Psoas muscle (tissue), 8 donors: Measurements from ENCODE around the gene ZMAT5. TPM values are rescaled to one million over a fixed set of nuclear protein-coding genes. Genes with fewer than 3 reads are reported as not detected.
A peak's percentile ranks its signal among the peaks of the same experiment; 100 is the strongest.

ENCODE experiments used
- ATAC-seq, 4 donors: fragments of 200-7000 bp; cut with Tn5 transposase; one replicate each; pipeline ENCODE4 v1.9.1; 2020; ENCODE audit warnings: moderate library complexity in 3 of 4, mild to moderate bottlenecking in 2 of 4
- DNase-seq, 2 donors: peaks; one replicate each; pipeline ENCODE4 v3.0.0-alpha.2; 2020
- H3K27ac ChIP-seq: fragments of 200-600 bp; one replicate; pipeline ENCODE4 v1.8.0; 2022
- H3K27me3 ChIP-seq, 3 donors: fragments of 200-600 bp in 1 of 3; one replicate each; pipeline versions ENCODE4 v1.6.1 to v1.8.0; 2013 to 2022; ENCODE audit warnings: low read length in 2 of 3, mild to moderate bottlenecking in 2 of 3, moderate library complexity in 1 of 3; ENCODE audit not compliant: insufficient read depth in 3 of 3
- H3K36me3 ChIP-seq, 2 donors: fragments of 200-600 bp in 1 of 2; one replicate each; pipeline versions ENCODE4 v1.6.1 to v1.8.0; 2013 to 2022; ENCODE audit warnings: low read depth in 1 of 2, mild to moderate bottlenecking in 1 of 2, moderate library complexity in 1 of 2; ENCODE audit not compliant: insufficient read depth in 1 of 2
- H3K4me1 ChIP-seq: fragments of 200-600 bp; one replicate; pipeline ENCODE4 v1.8.0; 2022
- H3K4me3 ChIP-seq: fragments of 200-600 bp; one replicate; pipeline ENCODE4 v1.8.0; 2022; ENCODE audit warnings: mild to moderate bottlenecking
- H3K9me3 ChIP-seq: fragments of 200-600 bp; one replicate; pipeline ENCODE4 v1.8.0; 2022
- CTCF ChIP-seq: fragments of 200-600 bp; IDR thresholded peaks from one replicate; pipeline ENCODE4 v1.8.0; 2022; ENCODE audit warnings: antibody characterized with exemption
- whole genome bisulfite sequencing, 3 donors: extraction: QIAGEN DNeasy Blood & Tissue Kit; methylation state at CpG; one replicate each; pipeline versions ENCODE4 v1.1.6 to v1.1.7; 2013; 5-methylcytosine and 5-hydroxymethylcytosine counted together
- intact Hi-C, 2 donors: fragments of 100-400 bp; cut with DNase I; formaldehyde crosslinking; loops; one replicate each; pipeline versions ENCODE4 v1.11.0 to v1.14.2; 2022
- polyA plus RNA-seq, 3 donors: library from polyadenylated mRNA; stranded (reverse); fragments of 200-250 nt; gene quantifications; one replicate each; pipeline ENCODE4 v1.2.3, GENCODE V29; 2013
- total RNA-seq, 4 donors: library from RNA; stranded (reverse); fragmentation: NEBNext Ultra II Directional in 2 of 4; extraction: Animal tissue kit (Norgen Biotek cat#: 25700) in 2 of 4; gene quantifications; one replicate each; pipeline versions ENCODE4 v1.2.1 to v1.2.4, GENCODE V29; 2021 to 2023
- donor health status: healthy with polysubstance abuse.
- donor health status: DM: no; HTN: no; CAD: no; lungs with moderate emphysema.
- donor health status: Bipolar disorder and iron deficiency.
- donor health status: healthy.
- donor health status: DM: yes; HTN: yes; CAD: no.
- donor health status: DM: no; HTN: no; CAD: no.
- donor health status: DM: no; HTN: no; CAD: no.
- donor health status: DM: yes; HTN: yes; CAD: no.

The ZMAT5 gene
- total and polyA plus RNA-seq, 7 donors: 12.1 to 46.1 (median 27.6) TPM

DNA sequence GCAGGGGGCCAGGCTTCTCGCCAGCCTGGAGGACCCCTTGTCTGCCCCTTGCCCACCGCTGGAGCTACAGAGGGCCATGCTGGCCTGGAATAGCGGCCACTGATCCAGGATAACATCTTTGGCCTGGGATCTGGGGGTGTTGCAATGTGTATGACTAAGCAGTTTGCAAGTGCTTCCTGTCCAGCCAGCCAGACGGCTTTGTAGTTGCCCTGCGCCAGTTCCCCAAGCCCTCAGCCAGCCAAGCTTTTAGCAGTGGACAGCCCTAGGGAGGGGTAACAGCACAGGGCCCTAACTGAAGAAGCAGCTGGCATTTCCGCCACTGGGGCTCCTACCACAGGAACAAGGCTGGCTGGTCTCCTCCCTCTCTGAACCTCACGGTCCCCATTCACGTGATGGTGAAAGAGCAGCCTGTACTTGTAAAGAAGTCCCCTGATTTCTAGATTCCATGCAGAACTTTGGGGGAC is 32.4 kb upstream of the ZMAT5 start:
- 8 to 21% (median 11%) methylated on average over 8 of the region's 8 CpGs for WGBS, 3 donors
- Histone ChIP-seq H3K4me3 (peak overlapping the region; percentile 51), H3K27me3 (no peaks in the 10 kb centered on the region), H3K36me3 (peaks cover 10 to 72% of the 10 kb centered on the region in 2 donors), H3K27ac (peak overlapping the region; percentile 95), H3K9me3 (no peaks in the 10 kb centered on the region), H3K4me1 (peaks cover 55% of the 10 kb centered on the region)
- no peak for TF ChIP-seq CTCF
- DNase-seq (peak; percentile 94 to 97), ATAC-seq (peak; percentile 91 to 95 (median 94))
- intact Hi-C loops: no loop called here

GRCh38 chr22:29798801-29799200 is 32.0 kb upstream of the ZMAT5 start:
- Histone ChIP-seq H3K9me3 (no peaks in the 10 kb centered on the region), H3K36me3 (peaks cover 10 to 71% of the 10 kb centered on the region in 2 donors), H3K4me3 (peak overlapping the region; percentile 51), H3K27ac (peak overlapping the region; percentile 95), H3K4me1 (peaks cover 55% of the 10 kb centered on the region), H3K27me3 (no peaks in the 10 kb centered on the region)
- 33% methylated on average over 2 of the region's 2 CpGs for WGBS, 3 donors
- ATAC-seq (peak; percentile 39 to 69 (median 62)), DNase-seq (peak; percentile 47 to 81)
- TF ChIP-seq CTCF: no peak
- intact Hi-C loops: no loop called here

DNA sequence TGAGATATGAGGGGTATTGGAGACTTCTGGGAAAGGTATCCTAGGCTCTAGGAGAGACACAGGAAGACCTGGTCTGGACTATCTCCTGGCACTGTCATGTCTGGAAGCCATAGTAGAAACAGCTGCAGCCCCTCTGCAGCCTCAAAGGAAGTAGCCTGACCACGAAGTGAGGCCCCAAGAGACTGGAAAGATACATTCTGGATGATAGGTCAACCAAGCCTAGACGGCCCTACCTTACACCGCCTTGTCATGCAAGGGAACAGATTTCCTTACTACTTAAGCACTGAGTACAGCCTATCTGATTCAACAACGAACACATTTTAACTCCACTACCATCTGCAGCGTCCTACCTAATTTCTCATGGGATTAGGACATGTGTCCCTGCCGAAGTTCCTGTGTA is 31.5 kb upstream of the ZMAT5 start:
- DNase-seq (peak in 1 of 2 donors; percentile 3), ATAC-seq (peak in 3 of 4 donors; percentile 16 to 28 (median 26))
- Histone ChIP-seq H3K9me3 (no peaks in the 10 kb centered on the region), H3K4me3 (peak overlapping the region; percentile 51), H3K4me1 (peaks cover 55% of the 10 kb centered on the region), H3K27me3 (no peaks in the 10 kb centered on the region), H3K27ac (peak overlapping the region; percentile 95), H3K36me3 (peaks cover 10 to 71% of the 10 kb centered on the region in 2 donors)
- intact Hi-C loops: no loop called here
- no peak for TF ChIP-seq CTCF
- 31 to 60% (median 31%) methylated on average over 6 of the region's 6 CpGs for WGBS, 3 donors

DNA sequence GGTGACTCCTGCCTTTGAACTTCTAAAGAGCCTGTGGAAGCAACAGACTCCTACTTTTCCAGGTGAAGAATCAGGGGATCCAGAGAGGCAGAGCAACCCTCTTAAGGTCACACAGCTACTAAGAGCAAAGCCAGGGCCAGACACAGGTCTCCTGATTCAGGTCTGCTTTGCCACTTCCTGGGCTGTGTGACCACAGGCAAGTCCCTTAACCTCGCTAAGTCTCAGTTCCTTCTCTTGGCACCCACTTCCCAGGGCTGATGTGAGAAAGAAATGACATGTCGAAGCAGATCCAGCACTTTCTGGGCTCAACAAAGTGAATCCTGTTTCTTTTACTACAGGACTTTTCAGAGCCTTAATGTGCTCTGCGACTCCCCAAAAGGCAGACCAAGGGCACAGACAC is 30.5 kb upstream of the ZMAT5 start:
- intact Hi-C loops: no loop called here
- DNase-seq: no peak
- no peak for ATAC-seq
- peaks cover 13 to 72% of the 10 kb centered on the region in 2 donors for H3K36me3 ChIP-seq
- no peak overlapping the region for H3K4me3 ChIP-seq
- WGBS, 3 donors: 86 to 89% (median 87%) methylated on average over 3 of the region's 3 CpGs
- no peak for TF ChIP-seq CTCF
- H3K27ac ChIP-seq: peak overlapping the region; percentile 95
- peaks cover 53% of the 10 kb centered on the region for H3K4me1 ChIP-seq
- H3K9me3 ChIP-seq: no peaks in the 10 kb centered on the region
- no peaks in the 10 kb centered on the region for H3K27me3 ChIP-seq

- Histone ChIP-seq H3K9me3 (no peaks in the 10 kb centered on the region), H3K4me3 (no peak overlapping the region), H3K27ac (no peak overlapping the region), H3K36me3 (peaks cover 10 to 75% of the 10 kb centered on the region in 2 donors), H3K27me3 (no peaks in the 10 kb centered on the region), H3K4me1 (peaks cover 43% of the 10 kb centered on the region)
- intact Hi-C loops: no loop called here
- ATAC-seq (no peak), DNase-seq (no peak)
- 49 to 78% (median 67%) methylated on average over 5 of the region's 5 CpGs for WGBS, 3 donors
- TF ChIP-seq CTCF: no peak
These were observed 28.9 kb upstream of the ZMAT5 start for GRCh38 chr22:29795663-29796062.
